Raji (cell line): ENCODE data around the gene TLK1.

Experiments used
- POLR2A ChIP-seq: IDR thresholded peaks from 2 replicates; pipeline ENCODE4 v1.6.1; 2011; ENCODE audit warnings: low read depth, low read length, control low read depth; ENCODE audit not compliant: insufficient read depth

Gene TLK1

GRCh38 chr2:170974304-170974993 is 186.2 kb downstream of the TLK1 start:
- no peak for TF ChIP-seq POLR2A

- TF ChIP-seq POLR2A, result peak; percentile 28; the same call in 1 of the 2 replicates
Measured at GRCh38 chr2:170973492-170974303, 187.0 kb downstream of the TLK1 start.

GRCh38 chr2:170973225-170973491 is 187.5 kb downstream of the TLK1 start:
- no peak for TF ChIP-seq POLR2A

GRCh38 chr2:170972296-170973224 is 188.1 kb downstream of the TLK1 start:
- TF ChIP-seq POLR2A, result no peak

- no peak for TF ChIP-seq POLR2A
Measured at GRCh38 chr2:170971071-170971470, 189.6 kb downstream of the TLK1 start.

GRCh38 chr2:170969872-170970496 is 190.7 kb downstream of the TLK1 start:
- no peak for TF ChIP-seq POLR2A

GRCh38 chr2:170969030-170969429 is 191.7 kb downstream of the TLK1 start:
- TF ChIP-seq POLR2A, result no peak

- no peak for TF ChIP-seq POLR2A
Measured at GRCh38 chr2:170968205-170969003, 192.3 kb downstream of the TLK1 start.

GRCh38 chr2:170967553-170967952 is 193.1 kb downstream of the TLK1 start:
- TF ChIP-seq POLR2A, result no peak

- no peak for TF ChIP-seq POLR2A
Measured at GRCh38 chr2:170966648-170967396, 193.9 kb downstream of the TLK1 start.

- TF ChIP-seq POLR2A, result no peak
Measured at GRCh38 chr2:170965446-170966225, 195.1 kb downstream of the TLK1 start.

- no peak for TF ChIP-seq POLR2A
Measured at GRCh38 chr2:170963386-170963785, 197.3 kb downstream of the TLK1 start.

- no peak for TF ChIP-seq POLR2A
Measured at GRCh38 chr2:170953941-170954340, 206.8 kb downstream of the TLK1 start.
